GM20000 (cell line): ENCODE data around the gene TBC1D19.
"Not testable (repeated sequence)": the region's sequence is repeated elsewhere in the genome, so short reads cannot be mapped to it uniquely, and the experiment has no call there.

Experiments
- DNase-seq: peaks from one replicate; pipeline ENCODE4 v3.0.0; 2012; ENCODE audit warnings: low spot score
- CTCF ChIP-seq: IDR thresholded peaks from 2 replicates; pipeline ENCODE4 v1.5.1; 2012; ENCODE audit warnings: mild to moderate bottlenecking, control low read depth; ENCODE audit errors: extremely low read depth, missing control alignments

The TBC1D19 gene, protein sequence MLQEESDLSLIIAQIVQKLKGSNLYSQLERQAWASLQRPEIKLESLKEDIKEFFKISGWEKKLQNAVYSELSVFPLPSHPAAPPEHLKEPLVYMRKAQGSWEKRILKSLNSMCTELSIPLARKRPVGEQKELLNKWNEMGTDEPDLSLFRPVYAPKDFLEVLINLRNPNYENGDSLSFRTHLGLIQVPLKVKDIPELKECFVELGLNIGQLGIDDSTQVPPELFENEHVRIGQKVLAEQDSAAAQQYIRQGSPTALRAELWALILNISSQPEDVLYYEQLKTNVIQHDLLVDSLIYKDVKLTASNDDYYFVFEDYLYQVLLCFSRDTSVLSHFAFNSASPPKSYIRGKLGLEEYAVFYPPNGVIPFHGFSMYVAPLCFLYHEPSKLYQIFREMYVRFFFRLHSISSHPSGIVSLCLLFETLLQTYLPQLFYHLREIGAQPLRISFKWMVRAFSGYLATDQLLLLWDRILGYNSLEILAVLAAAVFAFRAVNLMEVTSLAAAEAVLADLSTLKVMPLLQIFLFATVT

DNA sequence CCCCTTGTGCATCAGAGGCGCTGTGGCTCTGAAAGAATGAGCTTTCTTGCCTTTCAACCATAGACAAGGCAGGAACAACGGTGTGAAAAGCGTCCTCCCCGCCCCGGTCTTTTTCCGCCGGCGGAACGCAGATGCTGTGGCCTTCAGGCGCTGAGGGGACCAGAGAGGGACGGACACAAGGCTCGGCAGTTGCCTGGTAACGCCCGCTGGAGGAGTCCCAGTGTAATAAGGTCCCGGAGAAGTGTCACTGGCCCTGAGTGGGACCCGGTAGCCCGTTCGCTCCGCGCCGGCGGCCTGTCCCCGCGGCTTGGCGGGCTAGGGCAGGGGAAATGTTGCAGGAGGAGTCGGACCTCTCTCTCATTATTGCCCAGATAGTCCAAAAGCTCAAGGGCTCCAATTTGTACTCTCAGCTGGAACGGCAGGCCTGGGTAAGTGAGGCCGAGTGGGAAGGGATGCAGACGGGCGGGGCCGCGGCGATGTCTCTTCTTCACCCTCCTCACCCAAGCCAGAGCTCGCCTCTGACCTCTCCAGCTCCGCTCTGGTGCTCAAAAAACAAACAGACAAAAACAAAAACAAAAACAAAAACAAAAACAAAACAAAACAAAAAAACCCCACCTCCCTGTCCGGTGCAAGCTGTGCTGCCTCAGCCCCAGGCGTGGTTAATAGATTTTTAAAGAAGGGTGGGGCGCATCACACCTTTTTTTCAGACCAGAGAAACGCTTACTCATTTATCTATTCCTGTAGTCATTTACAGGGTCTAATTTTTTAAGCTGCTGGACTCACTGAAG, at the start of gene TBC1D19:
Gene TBC1D19, plus strand, starts transcription at position 220 of the 788 bp plus-strand sequence. Its CDS starts 110 bp downstream, at position 330.
- no peak for TF ChIP-seq CTCF
- peak; percentile 88 for DNase-seq

DNA sequence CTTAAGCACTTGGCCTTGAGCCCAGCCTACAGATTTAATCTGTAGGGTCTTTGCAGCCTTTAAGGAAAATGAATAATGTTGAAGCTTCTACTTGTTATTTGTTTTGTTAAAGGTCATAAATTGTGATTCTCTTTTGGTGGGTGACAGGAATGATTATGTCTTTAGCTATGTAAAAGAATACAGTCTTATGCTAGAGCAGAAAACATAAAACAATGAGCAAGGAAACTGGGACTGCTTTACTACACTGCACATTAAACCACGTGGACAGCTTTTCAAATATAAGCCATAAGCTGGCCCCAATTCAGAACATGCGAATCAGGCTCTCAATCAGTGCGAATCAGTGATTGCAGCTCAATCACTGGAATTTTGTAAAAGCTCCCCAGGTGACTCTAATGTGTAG, 40.9 kb upstream of the TBC1D19 start:
- TF ChIP-seq CTCF, result no peak

GRCh38 chr4:26544421-26544820, 39.5 kb upstream of the TBC1D19 start:
- no peak for DNase-seq
- TF ChIP-seq CTCF, result no peak

More for the DNA sequence above, 40.9 kb upstream of the TBC1D19 start:
- no peak for DNase-seq

GRCh38 chr4:26548379-26548778, 35.5 kb upstream of the TBC1D19 start:
- not testable (repeated sequence) for DNase-seq

DNA sequence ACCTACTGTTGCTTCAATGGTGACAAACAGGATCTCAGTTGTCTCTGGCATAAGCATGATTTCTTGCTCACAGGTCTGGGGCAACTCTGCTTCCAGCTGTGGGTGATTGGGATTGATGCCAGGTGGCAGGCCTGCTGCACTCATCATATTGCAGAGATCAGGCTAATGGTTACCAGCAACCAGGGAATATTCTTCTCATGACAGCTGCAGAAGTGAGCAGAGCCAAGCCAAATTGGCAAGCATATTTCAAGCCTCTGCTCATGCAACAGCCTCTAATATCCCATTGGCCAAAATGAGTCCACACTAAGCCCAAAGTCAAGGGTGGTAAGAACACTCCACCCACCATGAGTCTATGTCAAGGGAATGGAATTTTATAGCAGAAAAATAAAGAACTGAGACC, 26.7 kb upstream of the TBC1D19 start:
- TF ChIP-seq CTCF, result no peak
- DNase-seq, result no peak

- no peak for DNase-seq
- no peak for TF ChIP-seq CTCF
Measured at GRCh38 chr4:26558166-26558895, 25.6 kb upstream of the TBC1D19 start.

DNA sequence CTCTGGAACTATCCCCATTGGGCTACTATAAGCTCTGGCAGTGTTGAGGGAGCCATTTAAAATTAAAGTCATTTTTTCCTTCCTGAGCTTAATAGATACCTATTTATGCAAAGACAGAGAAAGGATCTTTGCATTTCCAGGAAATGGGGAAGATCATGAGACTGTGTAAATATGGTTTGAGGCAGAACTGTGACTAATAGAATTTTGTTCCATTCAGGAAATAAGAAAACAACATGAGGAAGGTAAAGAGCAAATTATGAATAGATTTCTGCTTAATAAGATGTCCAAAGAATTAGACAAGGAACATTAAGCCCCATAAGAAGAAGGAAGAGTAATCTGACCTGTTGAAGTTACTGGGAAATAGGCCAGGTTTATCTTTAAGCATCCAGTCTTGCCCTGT, 17.8 kb upstream of the TBC1D19 start:
- DNase-seq, result no peak
- no peak for TF ChIP-seq CTCF
